Breast epithelium (tissue), 3 donors: ENCODE results near the gene HPSE.

ENCODE experiments used
- CTCF ChIP-seq, 3 donors: fragments of 450-650 bp; IDR thresholded peaks; one replicate each; pipeline ENCODE4 v1.5.1; 2016 to 2017; ENCODE audit warnings: antibody characterized with exemption in 3 of 3, mild to moderate bottlenecking in 3 of 3, moderate library complexity in 3 of 3
- POLR2AphosphoS5 ChIP-seq, 3 donors: sonication (generic); formaldehyde crosslinking; IDR thresholded peaks; one replicate each; pipeline ENCODE4 v1.6.1; 2017; ENCODE audit warnings: antibody characterized with exemption in 3 of 3

GRCh38 chr4:83317671-83318070 lies 17.0 kb downstream of the HPSE start:
- TF ChIP-seq CTCF (IDR thresholded peaks at IDR 0.05) (no peak), POLR2AphosphoS5 (IDR thresholded peaks at IDR 0.05) (no peak)
